ENCODE results near the gene RASSF5. TPM values are rescaled to one million over a fixed set of nuclear protein-coding genes. Genes with fewer than 3 reads are reported as not detected.
"Not testable (repeated sequence)": the region's sequence is repeated elsewhere in the genome, so short reads cannot be mapped to it uniquely, and the experiment has no call there.

RASSF5 gene
- total RNA-seq, 1 donor from 2014 or later: 13.1 TPM

DNA sequence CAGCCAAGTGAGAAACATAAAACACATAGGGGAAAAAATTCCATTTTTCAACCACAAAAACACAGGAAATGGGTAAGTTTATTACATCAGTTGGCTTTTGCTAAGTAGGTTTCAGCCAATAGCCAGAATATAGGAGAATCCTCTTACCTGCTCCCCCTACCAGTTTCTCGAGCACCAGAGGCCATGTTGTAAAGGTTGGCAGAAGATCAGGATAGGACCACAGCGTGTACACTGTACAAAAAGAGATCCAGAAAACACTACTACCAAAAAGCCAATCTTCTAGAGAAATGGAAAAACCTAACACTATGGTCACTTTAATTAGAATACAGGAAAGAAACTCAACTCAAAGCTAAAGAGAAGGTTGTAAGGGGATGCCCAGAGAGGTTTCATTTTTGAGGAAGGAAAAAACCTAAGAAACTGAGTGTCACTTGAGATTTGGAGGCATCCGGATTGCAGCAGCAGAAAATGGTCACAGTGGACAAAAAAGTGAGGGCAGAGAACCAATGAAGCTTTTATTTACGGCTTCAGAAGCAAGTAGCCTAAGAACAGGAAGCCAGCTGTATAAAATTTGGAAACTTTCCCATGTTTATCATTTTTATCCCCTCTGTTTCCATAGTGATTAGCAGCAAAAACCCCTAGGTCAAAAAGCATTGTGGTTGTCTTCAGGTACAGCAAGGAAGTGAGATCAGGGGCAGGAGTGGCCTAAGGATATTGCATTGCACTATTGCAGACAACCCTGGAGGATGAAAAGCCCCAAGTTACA lies 102.1 kb downstream of the RASSF5 start:
- ATAC-seq: no peak
- no peak for DNase-seq (ENCODE audit: low spot score)

DNA sequence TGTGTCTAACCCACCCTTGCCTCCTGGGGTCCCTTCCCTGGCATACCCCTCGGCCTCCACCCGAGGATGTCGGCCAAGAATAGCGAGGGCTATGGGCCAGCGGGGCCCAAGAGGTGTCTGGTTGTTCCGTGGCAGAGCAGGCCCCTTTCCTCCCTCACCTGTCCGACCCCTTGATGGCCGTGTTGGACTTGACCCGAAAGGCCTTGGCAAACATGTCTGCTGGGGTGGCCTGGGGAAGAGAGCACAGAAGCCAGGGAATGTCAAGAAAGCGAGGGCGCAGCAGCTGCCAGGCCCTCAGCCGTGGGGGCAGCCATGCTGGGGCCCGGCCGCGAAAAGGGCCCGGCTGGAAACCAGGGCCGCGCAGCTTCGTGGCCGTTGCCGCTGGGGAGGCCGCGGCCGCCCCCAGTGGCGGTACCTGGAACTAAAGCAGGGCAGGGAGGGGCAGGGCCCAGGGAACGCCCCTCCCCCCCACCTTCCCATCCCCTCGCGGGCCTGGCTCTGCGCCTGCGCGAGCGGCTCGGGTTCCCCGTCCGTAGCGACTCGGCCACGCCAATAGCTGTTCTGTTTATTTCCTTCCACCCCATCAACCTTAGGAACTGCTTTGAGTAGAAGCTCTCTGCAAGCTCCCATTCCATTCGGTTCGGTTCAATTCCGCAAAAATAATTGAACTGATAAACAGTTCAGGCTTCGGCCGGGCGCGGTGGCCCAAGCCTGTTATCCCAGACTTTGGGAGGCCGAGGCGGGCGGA lies 105.0 kb downstream of the RASSF5 start, which contains the start of gene EIF2D:
EIF2D (minus strand) TSS at position 337 of the 748 bp plus-strand sequence; CDS start at position 214, 123 bp downstream.
- peak; percentile 99 for ATAC-seq

DNA sequence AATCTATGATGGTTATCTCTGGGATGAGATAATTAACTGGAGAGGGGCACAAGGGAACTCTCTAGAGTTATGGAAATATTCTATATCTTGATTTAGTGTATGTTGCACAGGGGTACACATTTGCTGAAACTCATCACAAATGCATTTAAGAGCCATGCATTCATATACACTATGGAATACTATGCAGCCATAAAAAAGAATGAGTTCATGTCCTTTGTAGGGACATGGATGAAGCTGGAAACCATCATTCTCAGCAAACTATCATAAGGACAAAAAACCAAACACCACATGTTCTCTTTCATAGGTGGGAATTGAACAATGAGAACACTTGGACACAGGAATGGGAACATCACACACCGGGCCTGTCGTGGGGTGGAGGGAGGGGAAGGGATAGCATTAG lies 119.1 kb downstream of the RASSF5 start:
- not testable (repeated sequence) for ATAC-seq; DNase-seq (ENCODE audit: low spot score)

More for the DNA sequence above, 105.0 kb downstream of the RASSF5 start, which contains the start of gene EIF2D:
- peak; percentile 96 for DNase-seq (ENCODE audit: low spot score)

DNA sequence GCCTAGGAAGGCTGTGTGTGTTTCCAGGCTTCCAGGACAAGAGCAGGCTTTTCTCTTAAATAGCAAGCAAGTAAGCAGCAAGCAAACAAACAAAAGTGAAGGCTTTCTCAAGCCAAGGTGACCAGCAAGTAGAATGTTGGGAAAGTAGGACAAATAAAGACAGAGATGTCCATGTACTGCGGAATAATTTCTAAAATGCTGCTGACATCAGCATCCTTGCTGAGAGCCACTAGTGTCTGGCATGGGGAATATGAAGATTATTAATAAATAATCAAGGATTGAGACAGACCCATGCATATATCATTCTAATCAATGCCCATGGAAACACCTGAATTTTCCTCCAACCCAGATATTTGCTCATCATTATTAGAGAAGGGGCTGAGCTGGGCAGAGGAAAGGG lies 121.6 kb downstream of the RASSF5 start:
- DNase-seq (ENCODE audit: low spot score) (no peak), ATAC-seq (no peak)

DNA sequence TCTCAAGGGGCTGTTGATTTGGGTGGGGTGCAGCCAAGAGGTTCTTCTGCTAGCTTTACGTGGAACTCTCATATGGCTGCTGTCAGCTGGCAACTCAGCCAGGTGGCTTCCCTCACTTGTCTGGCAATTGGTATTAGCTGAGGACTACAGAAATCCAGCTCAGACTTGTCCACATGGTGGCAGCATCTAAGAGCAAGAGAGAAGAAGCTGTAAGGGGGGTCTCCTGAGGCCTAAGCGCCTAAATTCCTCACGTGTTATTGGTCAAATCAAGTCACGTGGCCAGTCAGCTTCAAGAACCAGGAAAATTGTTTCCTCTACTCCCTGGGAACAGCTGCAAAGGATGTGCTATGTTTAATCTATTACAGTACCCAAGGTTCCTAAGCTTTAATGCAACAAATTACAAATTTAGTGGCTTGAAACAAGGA lies 123.8 kb downstream of the RASSF5 start:
- ATAC-seq: peak; percentile 30

DNA sequence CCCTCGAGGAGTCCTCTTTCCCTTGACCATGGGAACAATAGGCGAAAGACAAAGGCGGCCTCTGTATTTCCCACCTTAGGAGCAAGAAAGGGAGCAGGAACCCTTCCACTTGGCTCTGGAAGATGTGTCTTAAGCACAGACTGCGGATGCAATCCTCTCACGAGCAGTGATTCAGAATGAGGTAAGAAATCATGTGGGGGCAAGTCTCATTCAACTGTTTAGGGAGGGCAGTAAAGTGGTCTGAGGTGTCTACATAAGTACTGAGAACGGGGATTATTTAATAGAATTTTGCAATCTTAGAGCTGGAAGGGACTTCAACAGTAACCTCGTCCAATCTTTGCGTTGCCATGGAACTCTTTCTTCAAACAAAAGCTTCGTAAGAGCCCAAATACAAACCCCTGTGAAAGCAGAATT lies 126.4 kb downstream of the RASSF5 start:
- ATAC-seq: peak; percentile 25
- no peak for DNase-seq (ENCODE audit: low spot score)

More for the DNA sequence above, 123.8 kb downstream of the RASSF5 start:
- DNase-seq (ENCODE audit: low spot score): peak; percentile 52

DNA sequence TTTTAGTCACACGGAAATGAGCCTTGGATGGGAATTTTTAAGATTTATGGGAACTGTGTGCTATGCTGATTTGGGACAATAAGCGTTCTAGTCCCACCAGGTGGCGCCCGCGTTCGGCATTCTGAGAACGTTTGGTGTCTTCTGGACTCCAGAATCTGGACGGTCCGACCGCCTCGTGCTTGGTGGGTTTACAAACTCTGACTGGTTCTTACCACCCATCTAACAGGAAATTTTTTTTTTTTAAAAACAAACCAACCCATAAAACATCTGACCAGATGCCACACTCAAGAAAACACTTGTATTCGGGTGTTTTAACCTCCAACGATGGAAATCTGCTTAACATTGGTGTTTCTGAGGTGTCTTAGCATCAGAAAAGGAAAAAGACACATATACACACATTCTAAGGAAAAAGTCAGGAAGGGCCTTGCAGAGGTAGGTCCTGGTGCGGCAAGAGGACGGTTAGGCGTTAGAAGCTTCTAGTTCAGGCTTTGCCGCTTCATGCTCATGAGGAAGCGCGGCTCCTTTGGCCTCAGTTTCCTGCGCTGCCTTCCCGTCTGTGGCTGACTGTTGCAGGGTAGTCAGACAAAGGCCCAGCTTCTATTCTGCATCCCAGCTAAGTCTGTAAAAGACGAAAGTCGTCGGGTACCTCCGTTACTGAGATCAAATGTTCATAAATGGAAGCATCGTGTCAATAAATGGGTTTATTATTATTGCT lies 127.2 kb downstream of the RASSF5 start:
- ATAC-seq (peak; percentile 65), DNase-seq (ENCODE audit: low spot score) (peak; percentile 89)

DNA sequence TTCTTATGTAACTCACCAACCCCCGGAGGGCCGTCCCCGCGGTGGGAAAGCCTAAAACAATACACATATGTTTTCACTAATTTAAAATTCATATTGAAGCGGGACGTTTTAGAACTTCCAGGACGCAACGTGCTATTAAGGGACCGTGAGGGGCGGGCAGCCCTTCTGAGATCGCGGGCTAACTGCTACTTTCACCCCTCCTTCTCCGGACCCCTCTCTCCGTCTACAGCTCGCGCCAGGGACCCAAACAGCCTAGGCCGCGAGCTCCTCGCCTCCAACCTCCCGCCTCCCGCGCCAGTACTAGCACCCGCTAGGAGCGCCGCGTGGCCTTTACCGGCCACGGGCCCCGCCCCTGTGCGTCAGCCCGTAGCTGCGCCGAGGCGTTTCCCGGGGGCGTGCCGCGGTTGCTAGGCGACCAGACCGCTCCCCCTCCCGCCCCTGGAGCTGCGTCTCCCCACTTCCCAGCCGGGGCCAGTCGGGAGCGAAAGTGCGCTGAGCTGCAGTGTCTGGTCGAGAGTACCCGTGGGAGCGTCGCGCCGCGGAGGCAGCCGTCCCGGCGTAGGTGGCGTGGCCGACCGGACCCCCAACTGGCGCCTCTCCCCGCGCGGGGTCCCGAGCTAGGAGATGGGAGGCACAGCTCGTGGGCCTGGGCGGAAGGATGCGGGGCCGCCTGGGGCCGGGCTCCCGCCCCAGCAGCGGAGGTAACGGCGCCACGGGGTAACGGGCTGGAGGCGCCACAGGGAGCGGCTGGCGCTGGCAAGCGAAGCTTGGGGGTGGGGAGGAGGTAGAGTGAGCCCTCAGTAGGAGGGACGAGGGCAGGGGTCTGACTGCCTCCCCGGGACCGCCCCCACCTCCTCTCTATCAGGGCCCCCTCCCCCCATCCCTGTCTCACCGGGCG lies 128.0 kb downstream of the RASSF5 start, which contains the start of gene DYRK3:
DYRK3 (plus strand) TSS at position 457 of the 898 bp plus-strand sequence; CDS start at position 625, 168 bp downstream.
- peak; percentile 98 for DNase-seq (ENCODE audit: low spot score)
- peak; percentile 95 for ATAC-seq

DNA sequence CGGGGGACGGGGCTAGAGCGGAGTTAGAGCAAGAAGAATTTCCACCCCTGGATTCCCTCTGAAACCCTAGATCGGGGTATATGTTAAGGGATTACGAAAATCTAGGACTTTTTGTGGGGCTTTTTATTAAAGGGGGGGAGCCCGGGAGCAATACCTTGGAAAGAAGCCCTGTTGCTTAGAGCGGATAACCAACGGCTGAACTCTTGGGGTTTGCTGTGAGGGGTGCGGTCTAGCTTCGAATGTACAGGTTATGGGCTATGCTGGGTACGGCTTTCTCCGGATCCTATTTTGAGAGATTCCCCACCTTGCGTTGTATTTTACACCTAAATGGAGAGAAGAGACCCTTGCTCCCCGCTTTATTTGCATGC lies 128.6 kb downstream of the RASSF5 start:
- ATAC-seq (no peak), DNase-seq (ENCODE audit: low spot score) (no peak)

DNA sequence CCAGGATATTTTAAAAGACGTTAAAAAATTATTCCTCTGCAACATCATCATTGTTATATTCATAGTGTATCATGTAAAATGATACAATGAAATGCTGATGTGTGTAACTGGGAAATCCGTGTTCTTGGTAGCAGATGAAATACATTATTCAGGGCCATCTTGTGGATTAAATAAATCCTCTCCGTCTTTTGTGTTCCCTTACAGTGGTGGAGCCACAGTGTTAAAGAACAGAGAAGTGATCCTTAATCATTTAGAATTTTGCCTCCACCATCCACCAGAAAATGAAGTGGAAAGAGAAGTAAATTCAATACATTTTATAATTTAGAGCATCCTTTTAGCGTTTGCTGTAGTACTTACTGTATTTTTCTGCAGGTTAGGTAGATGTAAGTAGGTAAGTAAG lies 129.3 kb downstream of the RASSF5 start:
- ATAC-seq: no peak
- DNase-seq (ENCODE audit: low spot score): no peak

DNA sequence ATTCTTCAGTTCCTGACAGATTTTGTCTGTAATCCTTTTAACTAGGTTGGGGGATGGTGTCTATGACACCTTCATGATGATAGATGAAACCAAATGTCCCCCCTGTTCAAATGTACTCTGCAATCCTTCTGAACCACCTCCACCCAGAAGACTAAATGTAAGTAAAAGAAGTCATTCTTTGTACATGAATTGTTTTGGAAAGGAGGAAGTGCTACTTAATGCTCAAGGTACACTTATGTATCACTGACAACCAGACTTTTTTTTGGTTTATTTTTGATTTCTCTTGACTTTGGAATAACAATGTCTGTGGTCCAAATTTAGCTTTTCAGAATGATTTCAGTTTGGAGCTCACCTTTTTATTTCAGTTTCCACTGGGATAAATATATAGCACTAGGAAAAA lies 130.3 kb downstream of the RASSF5 start:
- ATAC-seq (no peak), DNase-seq (ENCODE audit: low spot score) (no peak)

Other genes starting within 250 kb of the RASSF5 start
- 1.3 TPM for gene IKBKE, start 37.1 kb upstream of the RASSF5 start, total RNA-seq
- gene EIF2D, start 104.9 kb downstream of the RASSF5 start, total RNA-seq: 19.2 TPM
- gene DYRK3, start 128.0 kb downstream of the RASSF5 start, total RNA-seq: 4.4 TPM
- gene MAPKAPK2, start 177.4 kb downstream of the RASSF5 start, total RNA-seq: 41.0 TPM

All from left lobe of liver (tissue), 2 donors.